GM12873 (cell line): ENCODE results near the gene APIP.
A peak's percentile ranks its signal among the peaks of the same experiment; 100 is the strongest.

ENCODE experiments used
- CTCF ChIP-seq: IDR thresholded peaks from 2 replicates; pipeline ENCODE4 v1.5.1; 2012; ENCODE audit warnings: low read depth, mild to moderate bottlenecking, moderate library complexity, low read length, control low read depth; ENCODE audit not compliant: insufficient read depth; ENCODE audit errors: missing control alignments

Gene APIP

GRCh38 chr11:34936945-34937629, 20.9 kb upstream of the APIP start:
- TF ChIP-seq CTCF = no peak

GRCh38 chr11:34929794-34930763, 13.9 kb upstream of the APIP start:
- no peak for TF ChIP-seq CTCF

- TF ChIP-seq CTCF = no peak
These were observed 12.9 kb upstream of the APIP start for GRCh38 chr11:34928960-34929680.

- no peak for TF ChIP-seq CTCF
These were observed 12.2 kb upstream of the APIP start for GRCh38 chr11:34928268-34928959.

GRCh38 chr11:34926831-34927132, 10.6 kb upstream of the APIP start:
- TF ChIP-seq CTCF = no peak

- TF ChIP-seq CTCF = peak; percentile 56
These were observed 10.1 kb upstream of the APIP start for GRCh38 chr11:34926101-34926830.
